ENCODE data around the gene DPP8. TPM values are rescaled to one million over a fixed set of nuclear protein-coding genes. Genes with fewer than 3 reads are reported as not detected.

The DPP8 gene
- total RNA-seq, 1 donor from 2014 or later, result 28.4 TPM

DNA sequence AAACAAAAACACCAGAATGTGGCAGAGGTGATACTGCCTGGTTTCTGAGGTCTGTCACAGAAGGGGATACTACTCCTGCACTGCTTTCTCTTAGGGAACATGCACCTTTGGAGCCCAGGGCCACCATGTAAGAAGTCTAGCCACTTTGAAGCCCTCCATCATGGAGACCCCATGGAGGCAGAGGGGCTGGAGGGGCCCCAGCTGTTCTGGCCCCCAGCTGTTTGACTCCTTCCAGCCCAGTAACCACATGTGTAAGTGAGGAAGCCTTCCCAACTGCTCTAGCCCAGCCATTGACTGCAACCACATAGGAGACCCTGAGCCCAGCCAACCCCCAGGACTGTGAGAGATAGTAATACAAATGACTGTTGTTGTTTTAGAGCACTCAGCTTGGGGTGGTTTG, 85.8 kb downstream of the DPP8 start:
- no peak for DNase-seq (ENCODE audit: low read depth)
- no peak for FAIRE-seq
- no peaks in the 10 kb centered on the region for H3K36me3 ChIP-seq (ENCODE audit: control insufficient read depth, insufficient read depth, low read length)
- H3K4me3 ChIP-seq (ENCODE audit: low read depth, low read length), result no peak overlapping the region
- TF ChIP-seq, protein P1, sequence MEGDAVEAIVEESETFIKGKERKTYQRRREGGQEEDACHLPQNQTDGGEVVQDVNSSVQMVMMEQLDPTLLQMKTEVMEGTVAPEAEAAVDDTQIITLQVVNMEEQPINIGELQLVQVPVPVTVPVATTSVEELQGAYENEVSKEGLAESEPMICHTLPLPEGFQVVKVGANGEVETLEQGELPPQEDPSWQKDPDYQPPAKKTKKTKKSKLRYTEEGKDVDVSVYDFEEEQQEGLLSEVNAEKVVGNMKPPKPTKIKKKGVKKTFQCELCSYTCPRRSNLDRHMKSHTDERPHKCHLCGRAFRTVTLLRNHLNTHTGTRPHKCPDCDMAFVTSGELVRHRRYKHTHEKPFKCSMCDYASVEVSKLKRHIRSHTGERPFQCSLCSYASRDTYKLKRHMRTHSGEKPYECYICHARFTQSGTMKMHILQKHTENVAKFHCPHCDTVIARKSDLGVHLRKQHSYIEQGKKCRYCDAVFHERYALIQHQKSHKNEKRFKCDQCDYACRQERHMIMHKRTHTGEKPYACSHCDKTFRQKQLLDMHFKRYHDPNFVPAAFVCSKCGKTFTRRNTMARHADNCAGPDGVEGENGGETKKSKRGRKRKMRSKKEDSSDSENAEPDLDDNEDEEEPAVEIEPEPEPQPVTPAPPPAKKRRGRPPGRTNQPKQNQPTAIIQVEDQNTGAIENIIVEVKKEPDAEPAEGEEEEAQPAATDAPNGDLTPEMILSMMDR (IDR thresholded peaks at IDR 0.05; ENCODE audit: insufficient read depth, low read length, severe bottlenecking), result no peak
- no peaks in the 10 kb centered on the region for H3K27me3 ChIP-seq (ENCODE audit: control insufficient read depth, insufficient read depth, low read length)

DNA sequence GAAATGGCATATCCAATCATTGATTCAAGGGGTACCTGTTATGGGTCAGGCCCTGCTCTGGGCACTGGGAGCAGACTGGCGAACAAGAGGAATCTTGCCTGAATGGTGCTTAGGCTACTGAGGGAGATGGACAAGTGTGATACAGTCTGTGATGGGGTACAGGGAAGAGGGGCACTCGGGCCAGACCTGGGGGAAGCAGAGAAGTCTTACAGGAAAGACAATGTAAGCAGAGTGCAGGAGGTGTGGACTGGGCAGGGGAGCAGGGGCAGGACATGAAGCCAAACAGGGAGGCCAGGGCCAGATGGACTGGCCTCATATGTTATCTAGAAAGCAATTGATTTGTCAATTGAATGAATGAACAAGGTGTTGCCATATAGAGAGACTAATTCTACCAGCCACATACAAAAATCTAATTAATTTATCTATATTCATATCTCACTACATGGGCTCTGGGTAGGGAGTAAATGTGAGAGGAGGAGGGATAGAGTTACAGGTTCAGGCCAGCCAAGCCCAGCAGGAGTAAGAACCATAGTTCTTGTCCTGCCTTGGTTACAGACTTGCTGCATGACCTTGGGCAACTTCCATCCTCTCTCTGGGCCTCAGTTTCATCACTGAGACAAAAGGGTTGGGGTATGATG, 91.2 kb downstream of the DPP8 start:
- DNase-seq (ENCODE audit: low read depth) (no peak), FAIRE-seq (no peak)

DNA sequence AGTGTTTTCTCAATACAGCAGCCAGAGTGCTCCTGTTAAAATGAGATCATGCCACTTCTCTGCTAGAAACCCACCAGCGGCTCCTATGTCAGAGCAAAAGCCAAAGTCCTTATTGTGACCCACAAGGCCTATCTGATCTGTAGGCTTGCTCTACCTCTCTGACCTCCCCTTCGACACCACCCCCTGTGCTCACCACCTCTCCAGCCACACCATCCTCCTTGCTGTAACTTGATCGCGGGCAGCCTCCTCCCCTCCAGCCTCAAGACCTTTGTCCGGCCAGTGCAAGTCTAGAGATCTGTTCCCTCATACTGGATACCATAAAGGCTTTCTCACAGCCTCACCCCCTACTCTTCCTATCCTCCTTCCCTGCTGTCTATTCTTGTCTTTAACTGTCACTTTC, 92.8 kb downstream of the DPP8 start:
- no peak for DNase-seq (ENCODE audit: low read depth)
- no peaks in the 10 kb centered on the region for H3K36me3 ChIP-seq (ENCODE audit: control insufficient read depth, insufficient read depth, low read length)
- TF ChIP-seq, protein P1 (IDR thresholded peaks at IDR 0.05; ENCODE audit: insufficient read depth, low read length, severe bottlenecking), result no peak
- FAIRE-seq, result no peak
- H3K4me3 ChIP-seq (ENCODE audit: low read depth, low read length), result no peak overlapping the region
- peaks cover 20% of the 10 kb centered on the region for H3K27me3 ChIP-seq (ENCODE audit: control insufficient read depth, insufficient read depth, low read length)

More for the DNA sequence above, 91.2 kb downstream of the DPP8 start:
- TF ChIP-seq, protein P1 (IDR thresholded peaks at IDR 0.05; ENCODE audit: insufficient read depth, low read length, severe bottlenecking), result no peak
- Histone ChIP-seq H3K4me3 (ENCODE audit: low read depth, low read length) (no peak overlapping the region), H3K36me3 (ENCODE audit: control insufficient read depth, insufficient read depth, low read length) (no peaks in the 10 kb centered on the region), H3K27me3 (ENCODE audit: control insufficient read depth, insufficient read depth, low read length) (peaks cover 16% of the 10 kb centered on the region)

DNA sequence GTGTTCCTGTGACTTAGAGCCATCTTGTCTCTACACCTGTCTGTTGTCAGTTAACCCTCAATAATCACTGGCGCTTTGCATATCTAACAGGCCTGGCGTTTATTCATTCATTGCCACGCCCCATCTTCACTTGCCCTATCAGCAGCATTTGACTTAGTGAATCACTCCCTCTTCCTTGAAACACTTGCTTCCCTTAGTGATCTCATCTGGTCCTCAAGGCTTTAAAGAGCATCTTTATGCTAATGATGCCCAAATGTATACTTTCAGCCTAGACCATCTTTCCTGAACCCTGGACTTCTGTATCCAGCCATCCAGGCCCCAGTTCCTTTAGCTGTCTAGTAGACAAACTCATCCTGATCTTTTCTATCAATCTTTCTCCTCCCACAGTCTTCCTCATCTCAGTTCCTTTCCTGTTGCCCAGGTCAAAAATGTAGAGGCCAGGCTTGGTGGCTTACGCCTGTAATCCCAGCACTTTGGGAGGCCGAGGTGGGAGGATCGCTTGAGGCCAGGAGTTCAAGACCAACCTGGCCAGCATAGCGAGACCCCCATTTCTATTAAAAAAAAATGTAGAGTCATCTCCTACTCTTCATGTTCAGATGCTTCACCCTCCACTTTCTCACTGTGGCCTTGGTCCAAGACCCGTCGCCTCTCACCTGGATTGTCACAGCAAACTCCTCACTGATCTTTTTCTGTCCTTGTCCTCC, 93.4 kb downstream of the DPP8 start:
- H3K36me3 ChIP-seq (ENCODE audit: control insufficient read depth, insufficient read depth, low read length), result no peaks in the 10 kb centered on the region
- H3K4me3 ChIP-seq (ENCODE audit: low read depth, low read length), result no peak overlapping the region
- peak; percentile 72 for DNase-seq (ENCODE audit: low read depth)
- TF ChIP-seq, protein P1 (IDR thresholded peaks at IDR 0.05; ENCODE audit: insufficient read depth, low read length, severe bottlenecking), result no peak
- peak; percentile 95 for FAIRE-seq
- H3K27me3 ChIP-seq (ENCODE audit: control insufficient read depth, insufficient read depth, low read length), result peaks cover 20% of the 10 kb centered on the region

DNA sequence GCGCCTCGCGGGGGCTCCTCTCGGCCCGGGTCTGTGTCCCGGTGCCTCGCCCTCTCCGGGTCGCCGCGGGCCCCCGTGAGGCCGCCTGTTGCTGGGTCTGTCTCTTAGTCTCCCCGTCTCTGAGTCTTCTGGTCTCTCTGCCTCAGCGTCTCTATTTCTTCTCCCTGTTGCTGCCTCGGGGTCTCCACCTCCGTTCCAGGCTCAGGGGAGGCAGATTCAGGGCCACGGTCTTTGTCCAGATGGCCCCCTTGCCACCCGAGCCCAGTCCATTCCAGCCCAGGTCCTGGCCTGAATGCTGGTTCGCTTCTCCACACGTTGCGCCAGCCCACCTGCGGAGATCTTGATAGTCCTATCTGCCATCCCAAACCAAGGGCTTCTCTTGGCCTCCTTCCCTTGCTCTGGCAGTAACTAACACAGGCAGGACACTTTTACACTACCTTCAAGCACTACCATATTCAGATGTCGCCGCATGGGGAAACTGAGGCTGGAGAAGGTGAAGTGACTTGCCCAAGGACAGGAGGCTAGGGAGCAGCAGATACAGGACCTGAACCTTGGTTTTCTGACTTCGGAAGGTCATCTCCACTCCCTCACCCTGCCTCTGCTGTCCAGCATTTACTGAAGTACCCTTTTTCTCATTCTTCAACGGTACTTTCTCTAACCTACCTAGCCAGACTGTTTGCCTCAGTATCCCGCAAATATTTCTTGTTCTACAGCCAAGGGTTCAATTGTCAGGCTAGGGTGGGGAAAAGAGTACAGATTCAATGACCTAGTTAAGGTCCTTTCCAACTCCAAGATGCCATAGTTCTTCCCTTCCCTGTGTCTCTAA, 94.1 kb downstream of the DPP8 start:
- TF ChIP-seq, protein P1 (IDR thresholded peaks at IDR 0.05; ENCODE audit: insufficient read depth, low read length, severe bottlenecking), result no peak
- Histone ChIP-seq H3K36me3 (ENCODE audit: control insufficient read depth, insufficient read depth, low read length) (no peaks in the 10 kb centered on the region), H3K27me3 (ENCODE audit: control insufficient read depth, insufficient read depth, low read length) (peaks cover 22% of the 10 kb centered on the region), H3K4me3 (ENCODE audit: low read depth, low read length) (no peak overlapping the region)
- DNase-seq (ENCODE audit: low read depth) (no peak), FAIRE-seq (no peak)
